CD1c-positive myeloid dendritic cell (primary cell): ENCODE data around the gene GET3.
A peak's percentile ranks its signal among the peaks of the same experiment; 100 is the strongest.

ENCODE experiments used
- DNase-seq: peaks from one replicate; pipeline ENCODE4 v3.0.0-alpha.2; 2016; ENCODE audit errors: extremely low spot score

GET3 gene

DNA sequence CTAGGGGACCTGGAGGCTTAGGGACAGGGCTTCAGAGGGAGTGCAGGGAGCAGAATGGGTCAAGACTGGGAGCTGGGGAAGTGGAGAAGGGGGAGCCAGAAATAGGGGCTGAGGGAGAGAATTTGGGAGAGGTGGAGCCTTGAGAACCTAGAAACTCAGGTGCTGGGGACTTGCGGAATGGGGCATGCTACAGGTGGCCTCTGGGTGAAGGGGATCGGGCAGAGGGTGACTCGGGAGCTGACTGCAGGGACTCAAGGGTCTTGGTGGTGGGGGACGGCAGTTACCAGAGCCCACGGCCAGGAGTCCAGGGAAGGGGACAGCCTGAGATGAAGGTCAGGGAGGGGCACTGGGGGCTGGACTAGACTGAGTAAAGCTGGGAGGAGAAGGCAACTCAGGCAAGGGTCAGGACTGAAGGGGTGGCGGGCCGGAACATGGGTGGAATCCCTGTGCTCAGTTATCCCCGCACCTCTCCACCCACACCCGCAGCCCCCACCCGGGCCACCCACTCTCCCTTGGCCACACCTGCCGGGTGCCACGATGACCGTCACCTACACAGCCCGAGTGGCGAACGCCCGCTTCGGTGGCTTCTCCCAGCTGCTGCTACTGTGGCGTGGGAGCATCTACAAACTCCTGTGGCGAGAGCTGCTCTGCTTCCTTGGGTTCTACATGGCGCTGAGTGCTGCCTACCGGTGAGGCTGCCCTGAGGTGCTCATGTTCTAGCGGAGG lies 14.9 kb downstream of the GET3 start:
- DNase-seq: no peak

DNA sequence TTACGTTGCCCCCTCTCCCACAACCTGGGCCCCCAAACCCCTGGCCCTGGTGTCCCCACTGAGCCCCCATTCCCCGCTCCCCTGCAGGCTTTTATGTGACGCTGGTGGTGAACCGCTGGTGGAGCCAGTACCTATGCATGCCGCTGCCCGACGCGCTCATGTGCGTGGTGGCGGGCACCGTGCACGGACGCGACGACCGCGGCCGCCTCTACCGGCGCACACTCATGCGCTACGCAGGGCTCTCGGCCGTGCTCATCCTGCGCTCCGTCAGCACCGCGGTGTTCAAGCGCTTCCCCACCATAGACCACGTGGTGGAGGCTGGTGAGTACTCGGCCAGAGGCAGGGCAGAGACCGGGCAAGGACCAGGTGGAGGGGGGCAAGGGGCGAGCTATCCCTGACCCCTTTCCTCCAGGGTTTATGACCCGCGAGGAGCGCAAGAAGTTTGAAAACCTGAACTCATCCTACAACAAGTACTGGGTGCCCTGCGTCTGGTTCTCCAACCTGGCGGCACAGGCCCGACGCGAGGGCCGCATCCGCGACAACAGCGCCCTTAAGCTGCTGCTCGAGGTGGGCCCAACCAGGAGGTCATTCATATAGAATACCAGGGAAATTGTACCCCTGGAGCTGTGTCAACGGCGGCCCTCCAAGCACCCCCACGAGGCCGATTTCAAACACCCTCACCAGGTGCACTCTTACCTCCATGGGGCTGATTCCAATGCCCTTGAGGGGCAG lies 17.3 kb downstream of the GET3 start:
- no peak for DNase-seq

DNA sequence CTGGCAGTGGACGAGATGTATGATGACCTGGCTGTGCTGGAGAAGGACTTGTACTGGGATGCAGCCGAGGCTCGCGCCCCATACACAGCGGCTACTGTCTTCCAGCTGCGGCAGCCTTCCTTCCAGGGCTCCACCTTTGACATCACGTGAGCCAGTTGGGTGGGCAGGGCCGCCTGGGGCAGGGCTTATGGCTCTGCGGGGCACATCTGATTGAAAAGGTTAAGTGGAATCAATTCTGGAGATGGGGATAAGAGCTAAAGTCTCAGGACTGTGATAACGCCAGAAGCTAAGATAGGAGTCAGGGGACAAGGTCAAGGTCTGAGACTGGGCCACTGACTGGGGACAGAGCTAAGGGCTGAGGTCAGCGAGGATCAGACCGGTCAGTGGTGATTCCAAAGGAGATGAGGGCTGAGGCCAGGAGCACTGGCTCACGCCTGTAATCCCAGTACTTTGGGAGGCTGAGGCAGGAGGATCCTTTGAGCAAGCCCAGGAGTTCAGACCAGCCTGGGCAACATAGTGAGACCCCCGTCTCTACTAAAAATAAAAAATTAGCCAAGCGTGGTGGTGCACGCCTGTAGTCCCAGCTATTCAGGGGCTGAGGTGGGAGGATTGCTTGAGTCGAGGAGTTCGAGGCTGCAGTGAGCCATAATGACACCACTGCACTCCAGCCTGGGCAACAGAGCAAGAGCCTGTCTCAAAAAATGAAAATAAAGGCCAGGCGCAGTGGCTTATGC lies 19.0 kb downstream of the GET3 start:
- no peak for DNase-seq

DNA sequence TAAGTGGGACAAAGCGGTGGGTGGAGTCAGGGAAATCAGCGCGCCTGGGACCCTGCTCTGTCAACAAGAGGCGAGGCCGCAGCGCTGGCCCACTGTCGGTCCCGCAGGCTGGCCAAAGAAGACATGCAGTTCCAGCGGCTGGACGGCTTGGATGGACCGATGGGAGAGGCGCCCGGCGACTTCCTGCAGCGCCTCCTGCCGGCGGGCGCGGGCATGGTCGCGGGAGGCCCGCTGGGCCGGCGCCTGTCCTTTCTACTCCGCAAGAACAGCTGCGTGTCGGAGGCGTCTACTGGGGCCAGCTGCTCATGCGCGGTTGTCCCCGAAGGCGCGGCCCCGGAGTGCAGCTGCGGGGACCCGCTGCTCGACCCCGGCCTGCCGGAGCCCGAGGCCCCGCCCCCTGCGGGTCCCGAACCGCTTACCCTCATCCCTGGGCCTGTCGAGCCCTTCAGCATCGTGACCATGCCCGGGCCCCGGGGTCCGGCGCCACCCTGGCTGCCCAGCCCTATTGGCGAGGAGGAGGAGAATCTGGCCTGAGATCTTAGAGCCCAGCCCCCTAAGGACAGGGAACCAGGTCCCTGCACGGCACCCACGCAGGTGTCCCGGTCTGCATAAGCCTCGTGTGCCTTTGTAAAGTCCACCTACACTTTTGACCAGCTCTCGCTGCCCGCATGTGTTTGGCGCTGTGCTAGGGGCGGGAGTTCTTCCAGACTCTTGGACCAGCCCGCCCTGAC lies 20.4 kb downstream of the GET3 start:
- DNase-seq: peak; percentile 85

DNA sequence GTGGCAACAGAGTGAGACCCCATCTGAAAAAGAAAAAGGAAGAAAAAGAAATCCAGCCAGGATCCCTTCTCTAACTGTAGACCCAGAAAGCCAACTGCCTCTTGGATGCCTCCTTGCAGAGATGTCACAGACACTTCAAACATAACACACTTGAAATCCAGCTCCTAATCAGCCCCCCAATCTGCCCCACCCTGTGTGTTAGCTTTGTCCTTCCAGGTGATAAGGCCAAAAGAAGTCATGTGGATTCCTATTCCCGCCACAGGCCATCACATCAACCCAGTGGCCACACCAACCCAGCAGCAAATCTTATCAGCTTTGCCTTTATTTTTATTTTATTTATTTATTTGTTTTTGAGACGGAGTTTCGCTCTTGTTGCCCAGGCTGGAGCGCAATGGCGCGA lies 22.4 kb downstream of the GET3 start:
- DNase-seq: no peak

DNA sequence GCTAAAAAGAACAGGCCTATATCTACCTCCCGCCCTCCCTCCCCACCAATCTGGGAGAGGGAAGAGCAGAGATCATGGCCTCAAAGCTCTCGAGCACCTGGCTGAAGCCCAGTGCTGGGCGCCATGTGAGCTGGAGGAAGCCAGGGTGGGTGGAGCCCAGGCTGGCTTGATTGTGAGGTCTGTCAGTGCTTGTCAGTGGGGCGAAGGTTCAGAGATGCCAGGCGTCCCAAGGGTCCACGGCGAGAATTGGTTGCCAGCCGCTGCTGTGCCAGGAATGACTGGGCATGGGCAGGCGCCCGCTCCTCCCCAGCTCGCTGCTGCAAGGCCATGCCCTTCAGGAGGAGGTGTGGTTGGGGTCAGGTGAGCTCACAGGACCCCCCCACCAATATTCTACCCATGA lies 25.8 kb downstream of the GET3 start:
- no peak for DNase-seq

DNA sequence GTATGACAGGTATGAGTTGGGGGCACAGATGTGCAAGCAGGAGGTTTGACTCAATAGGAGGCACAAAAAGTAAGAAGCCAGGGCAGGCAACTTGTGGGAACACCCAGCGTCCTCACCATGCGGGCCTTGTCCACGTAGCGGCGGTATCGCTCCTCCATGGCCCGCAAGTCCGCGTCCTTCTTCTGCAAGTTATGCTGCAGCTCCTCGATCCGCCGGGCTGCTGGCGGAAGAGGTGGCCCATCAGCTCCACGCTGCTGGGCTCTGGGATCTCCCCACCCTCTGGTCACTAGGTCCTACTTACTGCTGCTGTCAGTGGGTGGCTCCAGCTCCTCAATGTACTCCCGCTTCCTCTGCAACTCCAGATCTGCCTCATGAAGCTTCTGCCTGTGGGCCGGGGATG lies 27.4 kb downstream of the GET3 start:
- DNase-seq: no peak

DNA sequence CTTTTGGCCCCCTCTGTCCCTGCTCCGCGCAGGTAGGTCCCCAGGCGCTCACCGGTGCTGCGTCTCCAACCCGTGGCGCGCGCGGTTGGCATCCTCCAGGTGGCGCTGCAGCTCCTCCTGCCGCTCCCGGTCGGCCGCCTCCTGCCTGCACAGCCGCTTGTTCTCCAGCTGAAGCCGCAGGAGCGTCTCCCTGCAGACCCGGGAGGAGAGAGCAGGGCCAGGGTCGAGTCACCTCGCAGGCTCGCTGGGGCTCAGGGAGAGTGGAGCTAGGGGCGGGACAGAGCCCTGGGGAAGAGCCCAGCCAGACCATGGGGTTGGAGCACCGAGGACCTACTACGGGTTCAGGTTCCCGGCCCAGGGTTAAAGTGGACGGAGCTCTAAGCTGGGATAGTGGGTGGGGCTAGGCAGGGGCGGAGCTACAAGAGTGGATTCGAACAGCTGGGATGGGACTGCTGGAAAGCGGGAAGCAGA lies 28.8 kb downstream of the GET3 start:
- DNase-seq: peak; percentile 87

DNA sequence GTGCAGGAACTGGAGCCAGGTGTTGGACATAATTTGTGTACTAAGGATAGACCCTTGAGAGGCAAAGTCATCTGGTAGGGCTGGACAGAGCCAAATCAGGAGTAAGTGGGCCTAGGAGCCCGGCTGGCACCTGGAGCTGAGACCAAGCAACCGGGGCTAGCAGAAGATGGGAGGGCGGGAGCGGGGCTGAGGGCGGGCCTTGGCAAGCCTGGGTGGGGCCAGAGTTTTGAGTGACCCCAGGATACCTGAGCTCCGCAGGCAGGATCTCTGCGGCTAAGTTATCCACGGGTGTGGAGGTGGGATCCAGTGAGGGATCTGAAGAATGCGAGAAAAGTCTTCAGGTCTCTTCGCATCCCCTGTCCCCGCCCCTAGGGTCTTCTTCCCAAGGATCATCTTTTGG lies 29.9 kb downstream of the GET3 start:
- DNase-seq: no peak

DNA sequence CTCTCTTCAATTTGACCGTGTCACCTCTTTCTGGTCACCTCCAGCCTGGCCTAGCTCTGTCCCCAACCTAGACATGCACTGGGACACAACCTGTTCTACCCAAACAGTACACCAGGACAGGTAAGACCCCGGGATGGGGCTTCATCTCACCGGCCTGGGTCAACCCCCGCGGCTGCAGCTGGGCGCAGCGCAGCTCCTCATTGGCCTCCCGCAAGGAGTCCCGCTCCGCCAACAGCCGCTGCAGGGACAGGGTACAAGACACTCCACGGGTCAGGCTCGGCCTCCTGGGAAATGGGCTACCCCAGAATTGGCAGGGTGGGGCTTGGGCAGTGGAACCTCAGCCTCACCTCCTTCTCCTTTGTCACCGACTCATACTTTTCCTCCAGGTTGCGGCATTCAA lies 30.4 kb downstream of the GET3 start:
- DNase-seq: no peak

DNA sequence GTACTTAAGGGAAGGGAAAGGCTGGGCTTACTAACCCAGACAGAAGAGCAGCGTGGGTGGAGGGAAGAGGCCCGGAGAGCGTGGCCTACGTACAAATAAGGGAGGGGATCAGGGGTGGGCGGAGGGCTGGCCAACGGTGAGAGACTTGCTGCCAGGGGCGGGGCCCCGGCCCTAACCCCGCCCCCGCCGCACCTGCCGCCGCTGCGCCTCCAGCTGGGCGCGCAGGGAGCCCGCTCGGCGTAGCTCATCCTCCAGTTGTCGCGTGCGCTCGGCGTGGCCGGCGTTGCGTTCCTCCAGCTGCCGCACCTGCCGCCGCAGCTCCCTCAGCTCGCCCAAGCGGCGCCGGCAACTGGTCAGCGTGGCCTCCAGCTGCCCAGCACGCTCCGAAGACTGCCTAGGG lies 32.4 kb downstream of the GET3 start:
- DNase-seq: peak; percentile 42

DNA sequence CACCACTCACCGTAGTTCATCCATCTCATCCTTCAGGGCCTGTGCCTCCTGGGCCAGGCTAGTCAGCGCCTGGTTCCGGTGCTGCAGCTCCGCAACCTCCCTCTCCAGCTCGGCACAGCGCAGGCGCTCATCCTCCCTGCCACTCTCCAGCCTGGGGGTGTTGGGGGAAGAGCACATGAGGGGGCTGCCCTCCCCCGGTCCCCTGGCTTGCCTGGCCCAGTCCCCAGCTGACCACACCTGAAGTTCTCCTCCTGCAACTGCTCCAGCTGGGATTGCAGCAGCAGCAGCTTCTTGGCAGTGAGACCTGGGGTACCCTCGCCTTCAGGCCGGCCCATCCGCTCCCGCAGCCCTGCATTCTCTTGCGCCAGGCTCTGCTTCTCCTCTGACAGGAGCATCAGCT lies 33.6 kb downstream of the GET3 start:
- no peak for DNase-seq

DNA sequence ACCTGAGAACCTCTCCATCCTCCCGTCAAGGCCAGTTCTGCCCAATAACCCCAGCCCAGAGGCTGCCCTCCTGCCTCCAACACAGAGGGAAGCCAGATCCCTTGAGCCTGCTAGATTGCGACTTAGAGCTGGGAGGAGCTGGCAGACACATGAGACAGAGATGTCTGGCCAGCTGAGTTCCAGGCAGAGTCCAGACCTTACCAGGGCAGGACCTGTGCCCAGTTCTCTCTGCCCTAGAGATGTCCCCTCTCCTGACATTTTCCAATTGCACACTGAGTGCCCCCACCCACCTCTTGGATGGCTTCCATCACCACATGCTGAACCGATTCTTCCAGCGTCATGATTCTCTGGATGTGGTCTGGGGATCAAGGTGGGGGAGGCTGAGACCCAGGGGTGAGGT lies 35.0 kb downstream of the GET3 start:
- DNase-seq: no peak

DNA sequence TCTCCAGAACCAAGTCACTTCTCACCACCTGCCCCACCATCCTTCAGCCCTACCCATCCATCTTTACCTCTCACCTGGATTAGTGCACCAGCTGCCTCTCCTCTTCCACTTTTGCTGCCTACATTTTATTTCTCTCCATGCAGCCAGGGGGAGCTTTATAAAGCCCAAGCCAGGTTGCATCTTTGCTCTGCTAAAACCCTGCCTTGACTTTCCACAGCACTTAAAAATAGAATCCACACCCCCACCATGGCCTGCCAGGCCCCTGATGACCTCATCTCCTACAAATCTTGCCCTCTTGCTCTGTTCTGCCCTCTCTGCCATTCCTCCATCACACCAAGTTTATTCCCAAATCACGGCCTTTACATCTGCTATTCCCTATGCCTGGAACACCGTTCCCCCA lies 36.3 kb downstream of the GET3 start:
- no peak for DNase-seq

DNA sequence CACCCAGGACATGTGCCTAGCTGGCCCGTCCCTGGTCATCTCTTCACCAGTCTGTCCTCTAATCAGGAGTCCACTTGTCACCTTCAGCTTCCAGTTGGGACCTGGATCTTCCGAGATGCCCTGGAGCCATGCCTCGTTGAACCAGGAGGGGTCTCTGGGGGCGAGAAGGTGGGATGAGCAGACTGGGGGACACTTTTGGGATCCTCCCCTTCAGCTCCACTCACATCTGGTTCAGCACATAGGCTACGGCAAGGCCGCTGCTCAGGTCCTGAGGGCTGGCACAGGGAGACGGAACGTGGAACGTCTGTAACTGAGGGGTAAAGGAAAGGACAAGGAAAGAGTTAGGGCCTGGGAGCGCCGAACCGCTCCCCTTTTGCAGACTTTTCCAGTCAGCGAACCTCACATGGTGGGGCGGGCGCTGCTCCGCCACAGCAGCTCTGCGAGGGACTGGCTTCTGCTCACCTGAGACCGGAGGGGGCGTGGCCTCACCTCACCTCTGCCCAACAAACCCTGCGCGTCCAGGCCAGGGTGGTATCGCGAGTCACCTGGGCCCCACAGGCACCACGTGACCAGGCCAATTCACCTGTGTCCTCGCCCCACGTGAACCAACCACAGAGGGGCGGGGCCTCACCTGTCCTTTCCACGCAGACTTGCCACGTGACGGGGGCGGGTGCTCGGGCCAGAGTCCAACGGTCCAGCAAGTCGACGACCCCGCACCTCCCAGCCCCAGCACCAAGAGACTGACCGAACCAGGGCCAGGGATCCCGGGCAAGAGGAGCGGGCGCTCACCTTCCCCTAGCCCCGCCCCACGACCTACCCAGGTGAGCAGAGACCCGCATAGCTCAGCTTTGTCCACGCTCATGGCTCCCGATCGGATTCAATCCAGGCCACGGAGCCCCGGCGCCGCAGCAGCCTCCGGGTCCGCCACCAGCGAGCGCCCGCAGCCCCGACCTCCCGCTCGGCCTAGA lies 37.6 kb downstream of the GET3 start, which contains the start of gene HOOK2:
Gene HOOK2 (minus strand): TSS at position 965 of the 968 bp plus-strand sequence. CDS start 103 bp downstream, at position 862.
- DNase-seq: no peak

DNA sequence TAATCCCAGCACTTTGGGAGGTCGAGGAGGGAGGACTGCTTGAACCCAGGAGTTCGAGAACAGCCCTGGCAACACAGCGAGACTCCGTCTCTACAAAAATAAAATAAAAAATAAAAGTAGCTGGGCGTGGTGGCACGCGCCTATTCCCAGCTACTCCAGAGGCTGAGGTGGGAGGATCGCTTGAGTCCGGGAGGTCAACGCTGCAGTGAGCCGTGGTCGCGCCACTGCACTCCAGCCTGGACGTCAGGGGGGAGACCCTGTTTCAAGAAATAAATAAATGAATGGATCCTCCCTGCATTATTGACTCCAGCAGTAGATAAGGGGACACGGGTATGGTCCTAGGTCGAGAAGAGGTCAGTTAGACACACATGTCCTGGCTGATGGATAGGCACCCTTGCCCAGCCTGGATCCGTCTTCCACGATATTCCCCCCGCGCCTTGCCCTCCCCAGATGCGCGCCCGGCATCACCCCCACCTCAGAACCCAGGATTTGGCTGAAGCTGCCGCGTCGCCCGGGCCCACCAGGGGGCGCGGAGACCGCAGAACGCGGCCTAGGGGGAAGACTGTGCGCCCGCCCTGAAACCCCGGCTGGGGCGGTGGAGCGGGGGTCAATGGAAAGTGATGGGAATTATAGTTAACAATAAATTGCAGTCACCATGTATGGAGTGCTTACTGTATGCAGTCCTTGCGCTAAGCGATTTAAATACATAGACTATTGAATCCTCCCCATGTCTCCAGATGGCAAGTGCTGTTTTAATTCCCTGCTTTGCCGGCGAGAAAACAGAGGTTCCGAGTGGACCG lies 40.1 kb downstream of the GET3 start:
- DNase-seq: peak; percentile 90

DNA sequence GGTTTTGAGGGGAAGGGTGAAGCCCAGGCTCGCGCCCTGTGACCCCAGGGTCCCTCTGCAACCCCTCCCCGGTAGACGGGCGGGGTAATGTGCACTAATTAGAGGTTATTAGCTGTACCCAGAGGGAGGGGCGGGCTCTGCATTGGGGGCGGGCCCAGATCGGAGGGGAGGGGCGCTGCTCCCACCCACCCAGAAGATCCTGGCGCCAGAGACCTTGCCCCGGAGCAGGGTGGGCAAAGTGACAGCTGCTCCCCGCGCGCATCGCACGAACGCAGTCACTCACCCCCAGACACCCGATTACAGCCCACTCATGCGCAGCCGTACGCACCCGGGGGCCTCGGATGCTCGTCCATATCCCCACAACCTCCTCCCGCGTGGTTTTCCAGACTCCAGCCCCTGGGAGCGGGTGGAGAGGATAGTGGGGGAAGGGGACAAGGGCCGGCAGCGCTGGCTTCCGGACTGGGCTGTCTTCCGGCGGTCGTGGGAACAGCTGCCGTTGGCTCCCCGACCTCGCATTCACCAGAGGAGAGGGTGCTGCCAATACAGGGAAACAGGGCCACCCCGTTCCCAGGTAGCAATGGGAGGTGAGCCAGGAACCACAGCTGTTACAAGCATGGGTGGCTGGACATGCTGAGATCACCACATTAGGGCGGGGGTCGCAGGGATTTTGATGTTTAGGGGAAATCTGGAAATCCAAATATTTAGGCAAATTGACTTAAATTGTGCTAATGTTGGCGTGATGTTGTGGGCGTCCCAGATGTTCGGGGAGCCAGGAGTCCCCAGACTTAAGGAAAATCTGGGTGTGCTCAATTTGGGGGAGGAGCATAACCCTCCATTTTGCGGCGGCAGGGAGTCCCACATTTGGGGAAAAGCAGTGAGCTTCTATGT lies 41.0 kb downstream of the GET3 start:
- DNase-seq: peak; percentile 53

DNA sequence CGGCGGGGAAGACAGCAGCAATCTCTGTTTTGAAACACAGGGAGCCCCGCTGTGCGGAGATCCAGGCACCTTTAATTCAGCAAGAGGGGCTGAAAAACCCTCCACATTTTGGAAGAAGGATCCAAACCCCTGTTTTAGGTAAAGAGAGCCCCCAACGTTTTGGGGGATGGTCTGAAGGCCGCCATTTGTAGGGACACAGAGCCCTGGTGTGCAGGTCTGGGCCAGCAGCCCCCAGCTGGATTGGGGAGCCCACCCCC lies 41.5 kb downstream of the GET3 start:
- no peak for DNase-seq
